ENCODE data around the gene RRAGD. TPM values are rescaled to one million over a fixed set of nuclear protein-coding genes. Genes with fewer than 3 reads are reported as not detected.

RRAGD gene
- total RNA-seq, 1 donor from 2014 or later: 44.0 TPM

DNA sequence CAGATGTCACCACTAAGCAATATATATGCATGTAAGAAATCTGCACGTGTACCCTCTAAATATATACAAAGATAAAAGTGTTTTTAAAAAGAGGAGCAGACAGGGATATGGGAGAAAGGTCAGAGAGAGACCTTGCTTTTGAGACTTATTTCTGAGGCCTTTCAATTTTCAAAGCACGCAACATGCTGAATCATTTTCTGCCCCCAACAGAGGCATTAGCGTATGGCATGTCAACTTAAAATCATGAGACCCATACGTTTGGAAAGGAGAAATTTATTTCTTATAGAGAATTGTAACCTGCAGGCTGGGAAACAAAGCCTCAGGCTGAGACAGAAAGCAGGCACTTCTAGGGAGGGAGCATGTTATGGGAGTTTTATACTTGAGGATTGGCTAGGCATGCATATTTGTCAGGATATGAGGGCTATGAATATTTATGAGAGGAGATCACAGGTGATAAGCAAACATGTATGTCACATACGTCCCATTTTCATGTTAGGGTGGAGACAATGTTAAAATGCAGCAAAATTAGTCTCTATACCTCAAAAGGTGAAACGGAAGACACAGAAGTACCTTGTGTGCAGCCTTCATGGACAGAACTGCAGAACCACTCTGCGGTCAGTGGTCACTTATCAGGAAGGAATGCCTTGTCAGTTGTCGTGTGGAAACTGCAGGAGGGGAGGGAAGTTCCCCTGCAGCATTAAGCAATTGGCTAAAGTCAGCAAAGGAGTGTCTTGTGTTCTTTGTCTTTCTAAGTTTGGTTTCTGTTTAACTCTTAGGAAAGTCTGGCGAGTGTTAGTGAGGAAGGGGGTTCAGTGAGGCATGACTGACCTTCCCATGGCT lies 90.7 kb downstream of the RRAGD start:
- DNase-seq: no peak
- intact Hi-C loops (cut with DNase I): no loop called here
- TF ChIP-seq, protein P1, sequence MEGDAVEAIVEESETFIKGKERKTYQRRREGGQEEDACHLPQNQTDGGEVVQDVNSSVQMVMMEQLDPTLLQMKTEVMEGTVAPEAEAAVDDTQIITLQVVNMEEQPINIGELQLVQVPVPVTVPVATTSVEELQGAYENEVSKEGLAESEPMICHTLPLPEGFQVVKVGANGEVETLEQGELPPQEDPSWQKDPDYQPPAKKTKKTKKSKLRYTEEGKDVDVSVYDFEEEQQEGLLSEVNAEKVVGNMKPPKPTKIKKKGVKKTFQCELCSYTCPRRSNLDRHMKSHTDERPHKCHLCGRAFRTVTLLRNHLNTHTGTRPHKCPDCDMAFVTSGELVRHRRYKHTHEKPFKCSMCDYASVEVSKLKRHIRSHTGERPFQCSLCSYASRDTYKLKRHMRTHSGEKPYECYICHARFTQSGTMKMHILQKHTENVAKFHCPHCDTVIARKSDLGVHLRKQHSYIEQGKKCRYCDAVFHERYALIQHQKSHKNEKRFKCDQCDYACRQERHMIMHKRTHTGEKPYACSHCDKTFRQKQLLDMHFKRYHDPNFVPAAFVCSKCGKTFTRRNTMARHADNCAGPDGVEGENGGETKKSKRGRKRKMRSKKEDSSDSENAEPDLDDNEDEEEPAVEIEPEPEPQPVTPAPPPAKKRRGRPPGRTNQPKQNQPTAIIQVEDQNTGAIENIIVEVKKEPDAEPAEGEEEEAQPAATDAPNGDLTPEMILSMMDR (IDR thresholded peaks at IDR 0.05): no peak
- peak; percentile 97 for ATAC-seq
- no peak overlapping the region for H3K4me3 ChIP-seq
- no peaks in the 10 kb centered on the region for H3K27me3 ChIP-seq
- H3K36me3 ChIP-seq: peaks cover 16% of the 10 kb centered on the region
- H3K9me3 ChIP-seq: no peaks in the 10 kb centered on the region
- no peak overlapping the region for H3K27ac ChIP-seq
- H3K4me1 ChIP-seq: no peaks in the 10 kb centered on the region

DNA sequence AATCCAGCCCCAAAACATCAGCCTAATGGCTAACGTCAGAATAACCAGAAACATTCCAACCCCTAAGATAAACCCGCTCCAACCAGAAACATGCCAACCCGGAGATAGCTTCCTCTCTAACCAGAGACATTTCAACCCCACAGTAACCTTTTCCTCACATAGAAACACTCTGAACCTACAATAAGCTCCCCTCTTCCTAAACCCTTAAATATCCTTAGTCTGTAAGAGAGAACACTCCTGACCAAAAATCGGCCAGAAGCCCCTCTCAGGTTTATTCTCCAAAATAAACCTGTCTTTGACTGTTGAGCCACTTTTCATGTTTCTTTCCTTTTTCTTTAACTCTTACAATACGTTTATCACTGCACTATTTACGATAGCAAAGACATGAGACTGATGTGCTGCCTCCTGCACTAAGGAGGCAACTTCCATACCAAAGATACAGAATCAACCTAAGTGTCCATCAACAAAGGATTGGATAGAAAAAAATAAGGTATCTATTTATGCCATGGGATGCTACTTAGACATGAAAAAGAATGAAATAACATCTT lies 92.0 kb downstream of the RRAGD start:
- Histone ChIP-seq H3K9me3 (no peaks in the 10 kb centered on the region), H3K4me3 (no peak overlapping the region), H3K36me3 (peaks cover 4% of the 10 kb centered on the region), H3K4me1 (no peaks in the 10 kb centered on the region), H3K27me3 (no peaks in the 10 kb centered on the region), H3K27ac (no peak overlapping the region)
- TF ChIP-seq, protein P1 (IDR thresholded peaks at IDR 0.05): no peak
- DNase-seq (no peak), ATAC-seq (no peak)
- intact Hi-C loops (cut with DNase I): no loop called here

DNA sequence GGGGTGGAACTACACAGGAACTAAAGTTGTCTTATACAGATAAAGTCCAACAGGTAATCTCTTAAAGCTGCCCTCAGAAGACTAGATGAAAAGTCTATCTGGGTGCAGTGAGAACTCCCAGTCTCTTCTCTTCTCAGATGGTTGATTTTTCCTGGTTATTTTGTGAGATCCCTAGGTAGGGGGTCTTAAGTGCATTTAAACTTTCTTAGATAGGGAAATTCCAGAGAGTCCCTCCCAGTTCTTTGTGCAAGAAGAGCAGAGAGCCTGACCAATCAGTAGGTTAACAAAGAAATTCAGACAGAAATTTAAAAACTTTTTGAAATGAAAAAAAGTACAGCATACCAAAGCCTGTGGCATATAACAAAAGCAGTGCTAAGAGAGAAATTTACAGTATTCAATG lies 95.0 kb downstream of the RRAGD start:
- H3K4me3 ChIP-seq: no peak overlapping the region
- no peaks in the 10 kb centered on the region for H3K27me3 ChIP-seq
- intact Hi-C loops (cut with DNase I): no loop called here
- no peaks in the 10 kb centered on the region for H3K9me3 ChIP-seq
- TF ChIP-seq, protein P1 (IDR thresholded peaks at IDR 0.05): no peak
- H3K4me1 ChIP-seq: peaks cover 14% of the 10 kb centered on the region
- no peak overlapping the region for H3K27ac ChIP-seq
- DNase-seq (no peak), ATAC-seq (no peak)
- peaks cover 7% of the 10 kb centered on the region for H3K36me3 ChIP-seq

DNA sequence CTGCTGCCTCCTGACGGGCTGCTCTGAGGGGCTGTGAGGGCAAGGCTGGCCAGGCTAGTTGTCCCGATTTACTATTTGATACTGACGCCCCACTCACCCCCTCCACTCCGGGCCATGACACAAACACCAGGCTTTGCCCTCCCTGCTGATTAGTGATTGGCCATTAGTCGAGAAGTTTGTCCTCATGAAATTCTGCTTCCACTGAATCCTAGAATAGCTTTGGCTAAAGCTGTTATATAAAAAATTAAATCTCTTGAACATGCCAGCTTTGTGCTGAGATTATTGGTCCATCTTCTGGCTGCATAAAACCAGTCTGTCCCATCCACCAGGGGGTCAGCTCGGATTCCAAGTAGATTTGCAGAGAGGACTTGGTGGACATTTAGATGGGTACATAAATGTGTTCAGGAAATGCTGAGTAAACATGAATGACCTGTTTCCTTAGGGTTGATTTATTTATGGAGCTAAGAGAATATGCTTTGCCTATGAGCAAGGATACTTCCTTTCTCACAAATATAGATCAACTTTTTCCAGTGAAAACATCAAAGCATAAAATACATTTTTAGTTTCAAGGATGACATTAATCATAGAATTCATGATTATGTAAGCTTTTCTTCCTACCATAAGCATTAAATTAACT lies 96.7 kb downstream of the RRAGD start, which contains the start of gene GABRR2:
GABRR2 (minus strand) TSS at position 51 of the 637 bp plus-strand sequence. CDS start 134 bp downstream, outside the sequence.
- no peak within 1 kb of the TSS for H3K4me3 ChIP-seq
- H3K4me1 ChIP-seq: peaks cover 20% of the 10 kb centered on the region
- DNase-seq (no peak), ATAC-seq (no peak)
- TF ChIP-seq, protein P1 (IDR thresholded peaks at IDR 0.05): no peak
- no peaks in the 10 kb centered on the region for H3K9me3 ChIP-seq
- intact Hi-C loops (cut with DNase I): no loop called here
- H3K36me3 ChIP-seq: peaks cover 7% of the 10 kb centered on the region
- no peak within 1 kb of the TSS for H3K27ac ChIP-seq
- no peaks in the 10 kb centered on the region for H3K27me3 ChIP-seq

DNA sequence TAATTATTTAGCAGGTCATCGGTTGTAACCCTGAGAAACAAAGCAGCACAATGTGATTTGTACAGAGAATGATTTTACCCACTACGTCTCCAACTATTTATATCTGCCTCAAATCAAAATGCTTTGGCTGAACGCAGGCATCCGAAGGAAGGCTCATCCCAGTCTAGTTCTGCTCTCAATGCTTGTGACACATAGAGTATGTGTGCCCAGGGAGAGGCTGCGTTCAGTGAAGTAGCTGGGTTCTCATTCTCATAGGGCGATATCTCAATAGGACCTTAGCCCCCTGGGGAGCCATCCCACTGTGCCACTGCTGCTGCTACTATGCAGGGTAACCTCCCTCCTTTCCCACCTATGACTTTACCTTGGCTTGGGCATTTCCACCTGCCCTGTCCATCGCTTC lies 97.4 kb downstream of the RRAGD start:
- DNase-seq (no peak), ATAC-seq (no peak)
- Histone ChIP-seq H3K36me3 (peaks cover 7% of the 10 kb centered on the region), H3K9me3 (no peaks in the 10 kb centered on the region), H3K4me3 (no peak overlapping the region), H3K27me3 (no peaks in the 10 kb centered on the region), H3K27ac (no peak overlapping the region), H3K4me1 (peaks cover 20% of the 10 kb centered on the region)
- TF ChIP-seq, protein P1 (IDR thresholded peaks at IDR 0.05): no peak
- intact Hi-C loops (cut with DNase I): no loop called here

Other genes starting within 250 kb of the RRAGD start
- not detected for gene GABRR1, start 194.9 kb downstream of the RRAGD start, total RNA-seq
- gene GABRR2, start 97.0 kb downstream of the RRAGD start, total RNA-seq: 1.4 TPM
- gene UBE2J1, start 59.6 kb downstream of the RRAGD start, total RNA-seq: 42.7 TPM
- 20.2 TPM for gene ANKRD6, start 20.9 kb upstream of the RRAGD start, total RNA-seq
- gene LYRM2, start 226.5 kb upstream of the RRAGD start, total RNA-seq: 32.9 TPM